Inflammatory macrophage treated with lipopolysaccharide for 4 hours (primary cell): ENCODE data around the gene CEP290.
"Not testable (repeated sequence)": the region's sequence is repeated elsewhere in the genome, so short reads cannot be mapped to it uniquely, and the experiment has no call there.

Source experiments
- DNase-seq: peaks from one replicate; pipeline ENCODE4 v3.0.0-alpha.2; 2020

The CEP290 gene

GRCh38 chr12:88036353-88036965, 105.4 kb downstream of the CEP290 start:
- peak; percentile 25 for DNase-seq

GRCh38 chr12:88035907-88036289, 106.0 kb downstream of the CEP290 start:
- no peak for DNase-seq

- DNase-seq: peak; percentile 78
These were observed 106.5 kb downstream of the CEP290 start for GRCh38 chr12:88035271-88035906.

GRCh38 chr12:88031161-88031560, 110.7 kb downstream of the CEP290 start:
- not testable (repeated sequence) for DNase-seq

- DNase-seq: no peak
These were observed 112.7 kb downstream of the CEP290 start, which contains the start of gene C12orf50 for GRCh38 chr12:88029093-88029665. C12orf50 (minus strand) TSS chr12:88029401; CDS start chr12:88026962, 2,439 bp downstream.

- DNase-seq: no peak
These were observed 115.7 kb downstream of the CEP290 start for GRCh38 chr12:88026196-88026595.

- no peak for DNase-seq
These were observed 123.9 kb downstream of the CEP290 start for GRCh38 chr12:88017964-88018363.

- no peak for DNase-seq
These were observed 126.1 kb downstream of the CEP290 start for GRCh38 chr12:88015825-88016224.

- DNase-seq: no peak
These were observed 130.1 kb downstream of the CEP290 start for GRCh38 chr12:88011755-88012154.

- no peak for DNase-seq
These were observed 135.5 kb downstream of the CEP290 start for GRCh38 chr12:88006351-88006750.

- DNase-seq: no peak
These were observed 140.6 kb downstream of the CEP290 start for GRCh38 chr12:88001327-88001726.
